ENCODE data around the gene CACNA2D3. TPM values are rescaled to one million over a fixed set of nuclear protein-coding genes. Genes with fewer than 3 reads are reported as not detected.

The CACNA2D3 gene
- total RNA-seq, 1 donor from 2014 or later = 7.3 TPM

DNA sequence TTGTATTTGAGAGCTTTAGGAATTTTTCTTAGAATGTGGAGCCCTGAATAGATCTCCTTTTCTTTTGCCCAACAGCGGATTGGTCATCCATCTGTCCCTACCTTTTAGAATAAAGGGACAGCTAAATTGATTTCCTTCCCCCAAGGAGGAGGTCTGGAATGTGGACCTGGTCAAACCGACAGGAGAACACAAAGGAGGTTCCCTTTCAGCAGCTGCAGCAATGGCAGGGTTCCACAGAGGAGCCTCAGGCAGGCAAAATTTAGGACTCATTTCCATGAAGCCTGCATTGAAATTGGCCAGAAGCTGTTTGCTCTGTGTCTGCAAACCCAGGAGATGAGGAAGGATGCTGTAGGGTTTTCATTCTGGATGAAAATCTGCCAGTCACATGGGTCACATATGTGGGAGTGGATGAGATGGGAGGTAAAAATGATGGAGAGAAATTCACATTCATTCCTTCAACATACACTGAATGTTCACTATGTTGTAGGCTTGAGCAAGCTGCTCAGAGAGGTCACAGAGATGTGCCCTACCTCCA lies 728.2 kb downstream of the CACNA2D3 start:
- Histone ChIP-seq H3K36me3 (no peaks in the 10 kb centered on the region), H3K27ac (no peak overlapping the region), H3K27me3 (no peaks in the 10 kb centered on the region), H3K4me1 (no peaks in the 10 kb centered on the region), H3K4me3 (no peak overlapping the region), H3K9me3 (no peaks in the 10 kb centered on the region)
- no peak for DNase-seq
- ATAC-seq = no peak
- no peak for TF ChIP-seq CTCF (IDR thresholded peaks at IDR 0.05)
- intact Hi-C loops (cut with DNase I) = no loop called here

DNA sequence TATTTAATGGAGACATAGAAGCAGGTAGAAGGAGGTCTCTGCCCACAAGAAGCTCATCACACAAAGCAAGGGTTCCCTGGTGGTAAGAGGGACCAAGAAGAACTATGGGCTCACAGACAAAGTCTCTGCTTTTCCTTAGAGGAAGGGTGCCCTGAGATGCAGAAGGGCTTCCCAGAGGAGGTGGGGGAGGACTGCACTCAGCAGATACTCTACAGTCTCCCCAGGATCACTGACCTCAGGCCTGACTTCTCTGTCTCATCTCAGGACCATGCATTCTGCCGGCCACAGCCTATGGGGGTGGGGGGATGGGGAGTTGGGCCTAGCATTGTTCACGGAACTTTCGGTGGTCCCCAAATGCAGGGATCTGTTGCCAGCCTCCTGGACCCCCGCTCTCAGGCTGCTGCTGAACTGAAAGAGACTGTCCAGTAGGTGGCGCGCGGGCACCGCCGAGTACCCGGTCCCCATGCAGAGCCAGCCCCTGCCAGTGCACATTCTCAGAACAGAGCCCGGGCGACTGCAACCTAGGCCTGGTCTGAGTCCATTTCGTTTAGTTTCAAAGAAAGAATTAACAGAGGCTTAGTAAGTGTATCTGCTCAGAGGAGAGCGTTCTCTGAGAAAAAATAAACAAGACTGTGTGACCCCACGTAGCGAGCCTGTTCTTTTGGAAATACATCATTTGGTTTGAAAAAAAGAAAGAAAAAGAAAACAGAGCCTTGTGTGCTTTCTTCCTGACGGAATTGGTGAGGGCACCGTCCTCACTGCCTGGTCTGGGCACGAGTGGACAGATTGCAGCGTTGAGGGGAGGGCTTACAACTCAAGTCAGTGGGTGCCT lies 731.4 kb downstream of the CACNA2D3 start:
- intact Hi-C loops (cut with DNase I) = no loop called here
- ATAC-seq = peak; percentile 90
- Histone ChIP-seq H3K9me3 (no peaks in the 10 kb centered on the region), H3K27ac (no peak overlapping the region), H3K36me3 (no peaks in the 10 kb centered on the region), H3K4me1 (no peaks in the 10 kb centered on the region), H3K27me3 (no peaks in the 10 kb centered on the region), H3K4me3 (no peak overlapping the region)
- TF ChIP-seq CTCF (IDR thresholded peaks at IDR 0.05) = peak; percentile 84
- peak; percentile 85 for DNase-seq

- no peak for DNase-seq
- intact Hi-C loops (cut with DNase I) = no loop called here
- no peak for ATAC-seq
- H3K27ac ChIP-seq = no peak overlapping the region
- H3K4me1 ChIP-seq = no peaks in the 10 kb centered on the region
- H3K27me3 ChIP-seq = no peaks in the 10 kb centered on the region
- H3K36me3 ChIP-seq = no peaks in the 10 kb centered on the region
- no peak for TF ChIP-seq CTCF (IDR thresholded peaks at IDR 0.05)
- H3K4me3 ChIP-seq = no peak overlapping the region
- H3K9me3 ChIP-seq = no peaks in the 10 kb centered on the region
These were observed 733.9 kb downstream of the CACNA2D3 start for GRCh38 chr3:54856271-54856670.

GRCh38 chr3:54857343-54857742 lies 735.0 kb downstream of the CACNA2D3 start:
- no peaks in the 10 kb centered on the region for H3K36me3 ChIP-seq
- H3K4me3 ChIP-seq = no peak overlapping the region
- ATAC-seq (no peak), DNase-seq (no peak)
- intact Hi-C loops (cut with DNase I) = no loop called here
- no peaks in the 10 kb centered on the region for H3K27me3 ChIP-seq
- no peaks in the 10 kb centered on the region for H3K9me3 ChIP-seq
- no peak for TF ChIP-seq CTCF (IDR thresholded peaks at IDR 0.05)
- no peaks in the 10 kb centered on the region for H3K4me1 ChIP-seq
- H3K27ac ChIP-seq = no peak overlapping the region

- intact Hi-C loops (cut with DNase I) = no loop called here
- Histone ChIP-seq H3K4me3 (no peak overlapping the region), H3K27ac (no peak overlapping the region), H3K36me3 (no peaks in the 10 kb centered on the region), H3K4me1 (no peaks in the 10 kb centered on the region), H3K27me3 (no peaks in the 10 kb centered on the region), H3K9me3 (no peaks in the 10 kb centered on the region)
- DNase-seq = no peak
- no peak for ATAC-seq
- TF ChIP-seq CTCF (IDR thresholded peaks at IDR 0.05) = no peak
These were observed 735.9 kb downstream of the CACNA2D3 start for GRCh38 chr3:54858093-54858785.

All from upper lobe of right lung (tissue), 1 donor.